Measurements from ENCODE around the gene PLXDC2.

The PLXDC2 gene

GRCh38 chr10:19979628-19980027 is 163.4 kb downstream of the PLXDC2 start:
- TF ChIP-seq ELF4 (IDR thresholded peaks at IDR 0.05): no peak
- no peak for TF ChIP-seq FOXA1 (IDR thresholded peaks at IDR 0.05)
- no peak for TF ChIP-seq FOXM1 (IDR thresholded peaks at IDR 0.05; ENCODE audit: borderline replicate concordance)
- TF ChIP-seq SUZ12 (IDR thresholded peaks at IDR 0.05): no peak
- no peak for TF ChIP-seq LEF1 (IDR thresholded peaks at IDR 0.05; ENCODE audit: borderline replicate concordance)
- no peak for TF ChIP-seq HDGF (IDR thresholded peaks at IDR 0.05; ENCODE audit: borderline replicate concordance)
- TF ChIP-seq L3MBTL2 (conservative IDR thresholded peaks at IDR 0.05): no peak
- no peak for TF ChIP-seq FOXK2 (IDR thresholded peaks at IDR 0.05)
- TF ChIP-seq BHLHE40 (IDR thresholded peaks at IDR 0.05; ENCODE audit: borderline replicate concordance): no peak
- TF ChIP-seq NFRKB (IDR thresholded peaks at IDR 0.05): no peak
- CTCF ChIA-PET: interaction anchor here (1.0 kb wide), 1 partner anchor 26 kb away, joined by 5 read pairs; no protein-coding TSS in a partner anchor
- no peak for DNase-seq (ENCODE audit: extremely low spot score)
- POLR2A ChIA-PET: no interaction called here

DNA sequence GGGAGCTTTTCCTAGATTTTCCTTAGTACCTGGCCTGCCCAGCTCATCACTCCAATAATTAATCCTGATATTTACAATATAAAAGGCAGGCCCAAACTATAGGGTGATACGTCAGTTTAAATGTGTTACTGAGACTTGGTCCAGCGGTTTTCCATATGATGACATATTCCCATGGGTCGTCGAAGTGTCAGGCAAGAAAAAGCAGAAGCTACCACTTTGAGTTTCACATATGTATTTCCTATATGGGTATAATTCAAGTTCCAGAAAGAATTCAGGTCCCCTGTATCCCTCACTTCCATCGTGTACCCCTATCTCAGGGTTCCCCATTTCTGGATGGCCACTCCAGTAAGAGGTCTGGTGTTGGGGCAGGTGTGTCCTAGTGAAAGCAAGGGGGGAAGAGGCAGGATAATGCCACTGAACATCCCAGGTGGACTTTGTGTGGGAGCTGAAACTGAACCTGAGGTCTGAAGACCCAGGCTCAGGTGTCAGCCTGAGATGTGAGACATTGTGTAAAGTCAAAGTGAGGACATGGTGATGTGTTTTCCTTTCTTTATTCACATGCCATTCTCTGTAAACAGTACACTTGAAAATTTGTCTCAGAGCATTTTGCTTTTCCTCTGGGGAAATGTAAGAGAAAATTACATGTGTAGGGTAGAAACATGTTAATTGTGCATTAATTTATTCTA is 167.8 kb downstream of the PLXDC2 start:
- ChIA-PET CTCF (no interaction called here), POLR2A (no interaction called here)
- no peak for TF ChIP-seq FOXA1 (IDR thresholded peaks at IDR 0.05)
- no peak for TF ChIP-seq FOXK2 (IDR thresholded peaks at IDR 0.05)
- TF ChIP-seq ZNF384 (IDR thresholded peaks at IDR 0.05): no peak
- no peak for TF ChIP-seq PKNOX1 (IDR thresholded peaks at IDR 0.05)
- no peak for TF ChIP-seq BHLHE40 (IDR thresholded peaks at IDR 0.05; ENCODE audit: borderline replicate concordance)
- no peak for TF ChIP-seq L3MBTL2 (conservative IDR thresholded peaks at IDR 0.05)
- TF ChIP-seq ARNT (IDR thresholded peaks at IDR 0.05): no peak
- TF ChIP-seq TARDBP (IDR thresholded peaks at IDR 0.05): no peak
- no peak for TF ChIP-seq SUZ12 (IDR thresholded peaks at IDR 0.05)
- no peak for TF ChIP-seq CTBP1 (IDR thresholded peaks at IDR 0.05; ENCODE audit: borderline replicate concordance)
- no peak for TF ChIP-seq FOXM1 (IDR thresholded peaks at IDR 0.05; ENCODE audit: borderline replicate concordance)
- no peak for TF ChIP-seq LEF1 (IDR thresholded peaks at IDR 0.05; ENCODE audit: borderline replicate concordance)
- TF ChIP-seq ELF4 (IDR thresholded peaks at IDR 0.05): no peak
- DNase-seq (ENCODE audit: extremely low spot score): no peak

GRCh38 chr10:19985745-19986144 is 169.5 kb downstream of the PLXDC2 start:
- DNase-seq (ENCODE audit: extremely low spot score): no peak
- ChIA-PET POLR2A (no interaction called here), CTCF (no interaction called here)
- TF ChIP-seq ZNF384 (IDR thresholded peaks at IDR 0.05) (no peak), FOXA1 (IDR thresholded peaks at IDR 0.05) (no peak), PKNOX1 (IDR thresholded peaks at IDR 0.05) (no peak), SP1 (IDR thresholded peaks at IDR 0.05) (no peak), BHLHE40 (IDR thresholded peaks at IDR 0.05; ENCODE audit: borderline replicate concordance) (no peak), TARDBP (IDR thresholded peaks at IDR 0.05) (no peak), FOXM1 (IDR thresholded peaks at IDR 0.05; ENCODE audit: borderline replicate concordance) (no peak), HDGF (IDR thresholded peaks at IDR 0.05; ENCODE audit: borderline replicate concordance) (no peak), FOXK2 (IDR thresholded peaks at IDR 0.05) (no peak), NFRKB (IDR thresholded peaks at IDR 0.05) (no peak), ELF4 (IDR thresholded peaks at IDR 0.05) (no peak), SUZ12 (IDR thresholded peaks at IDR 0.05) (no peak), L3MBTL2 (conservative IDR thresholded peaks at IDR 0.05) (no peak), CTBP1 (IDR thresholded peaks at IDR 0.05; ENCODE audit: borderline replicate concordance) (no peak), LEF1 (IDR thresholded peaks at IDR 0.05; ENCODE audit: borderline replicate concordance) (no peak)

GRCh38 chr10:19986591-19986990 is 170.4 kb downstream of the PLXDC2 start:
- no peak for TF ChIP-seq BHLHE40 (IDR thresholded peaks at IDR 0.05; ENCODE audit: borderline replicate concordance)
- CTCF ChIA-PET: no interaction called here
- POLR2A ChIA-PET: no interaction called here
- DNase-seq (ENCODE audit: extremely low spot score): no peak

GRCh38 chr10:19987931-19988330 is 171.7 kb downstream of the PLXDC2 start:
- TF ChIP-seq PKNOX1 (IDR thresholded peaks at IDR 0.05): no peak
- no peak for TF ChIP-seq HDGF (IDR thresholded peaks at IDR 0.05; ENCODE audit: borderline replicate concordance)
- TF ChIP-seq SP1 (IDR thresholded peaks at IDR 0.05): no peak
- TF ChIP-seq CTBP1 (IDR thresholded peaks at IDR 0.05; ENCODE audit: borderline replicate concordance): no peak
- no peak for TF ChIP-seq ARNT (IDR thresholded peaks at IDR 0.05)
- TF ChIP-seq SUZ12 (IDR thresholded peaks at IDR 0.05): no peak
- TF ChIP-seq FOXA1 (IDR thresholded peaks at IDR 0.05): no peak
- no peak for TF ChIP-seq FOXM1 (IDR thresholded peaks at IDR 0.05; ENCODE audit: borderline replicate concordance)
- no peak for TF ChIP-seq NFRKB (IDR thresholded peaks at IDR 0.05)
- TF ChIP-seq L3MBTL2 (conservative IDR thresholded peaks at IDR 0.05): no peak
- no peak for DNase-seq (ENCODE audit: extremely low spot score)
- ChIA-PET POLR2A (no interaction called here), CTCF (no interaction called here)

GRCh38 chr10:19993714-19994315 is 177.6 kb downstream of the PLXDC2 start:
- TF ChIP-seq PKNOX1 (IDR thresholded peaks at IDR 0.05): no peak
- TF ChIP-seq NFRKB (IDR thresholded peaks at IDR 0.05): no peak
- TF ChIP-seq FOXM1 (IDR thresholded peaks at IDR 0.05; ENCODE audit: borderline replicate concordance): no peak
- TF ChIP-seq SP1 (IDR thresholded peaks at IDR 0.05): no peak
- no peak for TF ChIP-seq FOXA1 (IDR thresholded peaks at IDR 0.05)
- DNase-seq (ENCODE audit: extremely low spot score): no peak
- ChIA-PET CTCF (no interaction called here), POLR2A (no interaction called here)
